OCI-LY3 (cell line): ENCODE data around the gene XDH.

Source experiments
- CTCF ChIP-seq: fragments of 200-600, 300-600 bp; sonication (generic); IDR thresholded peaks from 2 replicates; pipeline ENCODE4 v1.5.1; 2014; ENCODE audit warnings: antibody characterized with exemption, low read length, low read depth
- EZH2phosphoT487 ChIP-seq: fragments of 200-600 bp; shearing (Covaris generic); IDR thresholded peaks from 2 replicates; pipeline ENCODE4 v1.6.1; 2018; ENCODE audit warnings: antibody characterized with exemption, mixed run types, low read depth

GRCh38 chr2:31334311-31335026, 80.1 kb downstream of the XDH start:
- TF ChIP-seq CTCF (no peak), EZH2phosphoT487 (no peak)
